Type B pancreatic cell (in vitro differentiated cells): ENCODE results near the gene ROS1. TPM values are rescaled to one million over a fixed set of nuclear protein-coding genes. Genes with fewer than 3 reads are reported as not detected.

Source experiments
- DNase-seq: peaks from one replicate; pipeline ENCODE4 v3.0.0; 2021; ENCODE audit warnings: mixed read lengths; ENCODE audit not compliant: unreplicated experiment; ENCODE audit errors: extremely low spot score
- H3K27ac Mint-ChIP-seq: 2 replicates; pipeline ENCODE4 v1.8.0; 2021; ENCODE audit warnings: mild to moderate bottlenecking, mixed read lengths
- H3K27me3 Mint-ChIP-seq: 2 replicates; pipeline ENCODE4 v1.8.0; 2021; ENCODE audit warnings: mixed read lengths
- H3K36me3 Mint-ChIP-seq: 2 replicates; pipeline ENCODE4 v1.8.0; 2021; ENCODE audit warnings: mixed read lengths
- H3K4me1 Mint-ChIP-seq: one replicate; pipeline ENCODE4 v1.8.0; 2021; ENCODE audit warnings: mixed read lengths; ENCODE audit not compliant: unreplicated experiment
- H3K4me3 Mint-ChIP-seq: 2 replicates; pipeline ENCODE4 v1.8.0; 2021; ENCODE audit warnings: mild to moderate bottlenecking, mixed read lengths
- H3K9me3 Mint-ChIP-seq: 2 replicates; pipeline ENCODE4 v1.8.0; 2021; ENCODE audit warnings: mixed read lengths
- total RNA-seq: library from RNA; stranded (reverse); gene quantifications from 2 replicates; pipeline ENCODE4 v1.2.1, GENCODE V29; 2021; ENCODE audit warnings: low replicate concordance
- TF ChIP-seq, protein P1 (sequence below): fragments of 200-600 bp; sonication (generic); conservative IDR thresholded peaks from 2 replicates; pipeline ENCODE4 v1.5.0; 2021; ENCODE audit warnings: antibody characterized with exemption, mild to moderate bottlenecking

Gene ROS1
- total RNA-seq, 1 donor from 2014 or later, result 0.19 TPM

DNA sequence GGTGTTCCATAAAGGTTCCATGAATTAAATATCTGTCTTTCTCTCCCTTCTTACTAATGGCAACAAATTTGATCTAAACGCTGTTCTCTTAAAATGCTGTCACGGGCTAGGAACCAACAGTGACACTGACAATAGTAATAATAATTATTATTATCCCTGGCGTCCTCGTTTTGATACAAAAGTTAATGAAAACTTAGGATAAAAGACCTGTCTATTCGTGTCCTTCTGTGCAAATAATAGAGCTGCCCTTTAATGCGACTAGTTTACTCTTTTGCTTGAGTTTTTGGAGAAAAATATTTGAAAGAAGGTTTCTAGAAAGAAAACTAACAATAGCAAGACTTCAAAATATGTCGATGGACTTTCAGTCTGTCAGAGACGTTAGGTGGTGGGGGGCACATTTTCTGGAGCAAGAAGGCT lies 156.1 kb downstream of the ROS1 start:
- Mint-ChIP-seq H3K9me3 (no peaks in the 10 kb centered on the region), H3K36me3 (no peaks in the 10 kb centered on the region), H3K27ac (no peak overlapping the region), H3K4me1 (peaks cover 4% of the 10 kb centered on the region), H3K27me3 (peaks cover 97% of the 10 kb centered on the region), H3K4me3 (peak overlapping the region; percentile 80)
- no peak for DNase-seq
- TF ChIP-seq, protein P1, sequence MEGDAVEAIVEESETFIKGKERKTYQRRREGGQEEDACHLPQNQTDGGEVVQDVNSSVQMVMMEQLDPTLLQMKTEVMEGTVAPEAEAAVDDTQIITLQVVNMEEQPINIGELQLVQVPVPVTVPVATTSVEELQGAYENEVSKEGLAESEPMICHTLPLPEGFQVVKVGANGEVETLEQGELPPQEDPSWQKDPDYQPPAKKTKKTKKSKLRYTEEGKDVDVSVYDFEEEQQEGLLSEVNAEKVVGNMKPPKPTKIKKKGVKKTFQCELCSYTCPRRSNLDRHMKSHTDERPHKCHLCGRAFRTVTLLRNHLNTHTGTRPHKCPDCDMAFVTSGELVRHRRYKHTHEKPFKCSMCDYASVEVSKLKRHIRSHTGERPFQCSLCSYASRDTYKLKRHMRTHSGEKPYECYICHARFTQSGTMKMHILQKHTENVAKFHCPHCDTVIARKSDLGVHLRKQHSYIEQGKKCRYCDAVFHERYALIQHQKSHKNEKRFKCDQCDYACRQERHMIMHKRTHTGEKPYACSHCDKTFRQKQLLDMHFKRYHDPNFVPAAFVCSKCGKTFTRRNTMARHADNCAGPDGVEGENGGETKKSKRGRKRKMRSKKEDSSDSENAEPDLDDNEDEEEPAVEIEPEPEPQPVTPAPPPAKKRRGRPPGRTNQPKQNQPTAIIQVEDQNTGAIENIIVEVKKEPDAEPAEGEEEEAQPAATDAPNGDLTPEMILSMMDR, result no peak

GRCh38 chr6:117268924-117269323 lies 156.8 kb downstream of the ROS1 start:
- no peak for DNase-seq
- Mint-ChIP-seq H3K9me3 (no peaks in the 10 kb centered on the region), H3K36me3 (no peaks in the 10 kb centered on the region), H3K27ac (no peak overlapping the region), H3K4me3 (peak overlapping the region; percentile 46), H3K27me3 (peaks cover 97% of the 10 kb centered on the region), H3K4me1 (peaks cover 4% of the 10 kb centered on the region)
- TF ChIP-seq, protein P1, result no peak

DNA sequence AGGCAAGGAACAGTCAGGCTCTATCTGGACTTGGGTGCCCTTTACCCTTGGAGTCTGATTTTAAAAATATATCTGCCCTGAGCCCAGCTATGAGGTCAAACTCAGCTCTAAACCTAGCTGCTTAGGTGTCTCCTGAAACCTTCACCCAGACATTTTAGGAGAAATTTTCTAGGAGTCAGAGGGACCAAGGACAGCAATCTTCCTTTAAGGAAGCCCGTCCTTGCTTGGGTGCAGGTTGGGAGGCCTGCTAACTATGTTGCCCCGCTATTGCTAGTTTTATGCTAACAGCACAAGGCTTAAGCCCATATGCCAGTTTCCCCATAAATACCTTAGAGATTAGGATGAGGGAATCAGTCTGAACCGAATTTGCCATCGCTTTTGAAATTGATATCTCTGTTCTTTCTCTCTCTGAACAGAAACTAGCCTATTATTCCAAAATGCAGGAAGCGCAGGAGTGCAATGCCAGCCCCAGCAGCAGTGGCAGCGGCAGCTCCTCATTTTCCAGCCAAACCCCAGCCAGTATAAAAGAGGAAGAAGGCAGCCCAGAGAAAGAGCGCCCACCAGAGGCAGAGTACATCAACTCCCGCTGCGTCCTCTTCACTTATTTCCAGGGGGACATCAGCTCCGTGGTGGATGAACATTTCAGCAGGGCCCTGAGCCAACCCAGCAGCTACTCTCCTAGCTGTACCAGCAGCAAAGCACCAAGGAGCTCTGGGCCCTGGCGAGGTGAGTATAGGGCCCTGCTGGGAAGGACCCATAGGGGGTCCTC lies 157.8 kb downstream of the ROS1 start:
- TF ChIP-seq, protein P1, result peak; percentile 44
- H3K27me3 Mint-ChIP-seq, result peaks cover 96% of the 10 kb centered on the region
- peaks cover 4% of the 10 kb centered on the region for H3K4me1 Mint-ChIP-seq
- H3K4me3 Mint-ChIP-seq, result peak overlapping the region; percentile 52
- no peaks in the 10 kb centered on the region for H3K9me3 Mint-ChIP-seq
- H3K27ac Mint-ChIP-seq, result no peak overlapping the region
- DNase-seq, result no peak
- H3K36me3 Mint-ChIP-seq, result no peaks in the 10 kb centered on the region

- Mint-ChIP-seq H3K4me3 (peak overlapping the region; percentile 83), H3K27me3 (peaks cover 96% of the 10 kb centered on the region), H3K4me1 (peaks cover 4% of the 10 kb centered on the region), H3K9me3 (no peaks in the 10 kb centered on the region), H3K27ac (no peak overlapping the region), H3K36me3 (no peaks in the 10 kb centered on the region)
- TF ChIP-seq, protein P1, result no peak
- no peak for DNase-seq
These were observed 158.7 kb downstream of the ROS1 start for GRCh38 chr6:117267054-117267347.

DNA sequence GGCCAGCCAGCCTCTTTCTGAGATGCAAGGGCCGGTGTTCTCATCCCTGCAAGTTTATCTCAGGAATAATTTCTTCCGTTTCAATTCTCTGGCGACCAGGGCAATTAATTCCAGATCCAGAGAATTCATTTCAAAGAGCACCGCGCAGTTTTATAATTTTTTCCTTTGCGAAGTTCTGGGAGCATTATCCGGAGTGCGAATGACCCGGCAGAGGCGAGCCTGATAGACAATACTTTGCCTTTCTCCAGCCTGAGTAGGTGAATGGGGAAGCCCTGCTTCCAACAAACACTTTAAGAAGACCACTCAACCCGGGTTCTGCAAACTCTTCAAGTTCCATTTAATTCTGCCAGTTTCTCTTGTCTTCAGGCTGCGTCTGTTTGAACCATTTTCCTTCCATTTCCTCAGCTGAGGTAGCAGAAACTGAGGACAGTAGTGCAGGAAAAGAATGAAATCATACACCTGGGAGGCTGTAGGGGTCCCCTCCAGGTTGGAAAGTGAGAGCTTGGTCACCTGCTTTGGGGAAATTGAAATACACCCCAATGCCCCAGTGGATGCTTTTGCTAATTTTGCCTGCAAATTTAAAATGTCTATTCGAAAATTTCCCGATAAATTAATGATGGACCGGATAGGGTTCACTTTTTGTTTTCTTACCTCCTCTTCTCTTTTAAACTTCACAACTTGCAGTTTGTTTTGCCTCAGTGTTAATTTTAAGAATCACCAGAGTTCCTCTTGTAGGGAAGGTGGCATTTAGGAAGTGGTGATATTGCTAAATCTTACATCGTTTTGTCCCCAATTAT lies 159.3 kb downstream of the ROS1 start:
- Mint-ChIP-seq H3K27me3 (peaks cover 95% of the 10 kb centered on the region), H3K36me3 (no peaks in the 10 kb centered on the region), H3K4me1 (peaks cover 4% of the 10 kb centered on the region), H3K9me3 (no peaks in the 10 kb centered on the region), H3K4me3 (peak overlapping the region; percentile 83), H3K27ac (no peak overlapping the region)
- no peak for DNase-seq
- TF ChIP-seq, protein P1, result no peak
